ENCODE data around the gene AMMECR1L. TPM values are rescaled to one million over a fixed set of nuclear protein-coding genes. Genes with fewer than 3 reads are reported as not detected.
"Not testable (repeated sequence)": the region's sequence is repeated elsewhere in the genome, so short reads cannot be mapped to it uniquely, and the experiment has no call there.

The AMMECR1L gene
- total and polyA plus RNA-seq, 8 donors = 13.6 to 26.3 (median 24.5) TPM

- no peaks in the 10 kb centered on the region for H3K27me3 ChIP-seq
- H3K4me3 ChIP-seq = no peak overlapping the region
- no peak overlapping the region for H3K27ac ChIP-seq
- H3K36me3 ChIP-seq = no peaks in the 10 kb centered on the region
- peaks cover 0 to 12% of the 10 kb centered on the region in 2 donors for H3K4me1 ChIP-seq
- ATAC-seq = peak; percentile 78
- TF ChIP-seq CTCF (IDR thresholded peaks at IDR 0.05) = no peak
- peaks cover 0 to 25% of the 10 kb centered on the region in 2 donors for H3K9me3 ChIP-seq
- no peak for DNase-seq
- intact Hi-C loops (cut with DNase I) = no loop called here
Measured at GRCh38 chr2:127826047-127826446, 59.7 kb downstream of the AMMECR1L start.

- intact Hi-C loops (cut with DNase I) = no loop called here
- no peak for ATAC-seq
- Histone ChIP-seq H3K27ac (no peak overlapping the region), H3K4me3 (no peak overlapping the region), H3K4me1 (no peaks in the 10 kb centered on the region), H3K9me3 (peaks cover 0 to 34% of the 10 kb centered on the region in 2 donors), H3K27me3 (no peaks in the 10 kb centered on the region), H3K36me3 (no peaks in the 10 kb centered on the region)
- TF ChIP-seq CTCF (IDR thresholded peaks at IDR 0.05) = no peak
- no peak for DNase-seq
Measured at GRCh38 chr2:127820080-127820668, 65.6 kb downstream of the AMMECR1L start.

GRCh38 chr2:127818794-127819425 is 66.8 kb downstream of the AMMECR1L start:
- intact Hi-C loops (cut with DNase I) = no loop called here
- Histone ChIP-seq H3K27me3 (no peaks in the 10 kb centered on the region), H3K4me1 (no peaks in the 10 kb centered on the region)

GRCh38 chr2:127818241-127818640 is 67.5 kb downstream of the AMMECR1L start:
- DNase-seq (no peak), ATAC-seq (no peak)
- Histone ChIP-seq H3K27me3 (no peaks in the 10 kb centered on the region), H3K4me3 (no peak overlapping the region), H3K27ac (no peak overlapping the region), H3K36me3 (no peaks in the 10 kb centered on the region), H3K4me1 (no peaks in the 10 kb centered on the region), H3K9me3 (peaks cover 0 to 34% of the 10 kb centered on the region in 2 donors)
- TF ChIP-seq CTCF (IDR thresholded peaks at IDR 0.05) = no peak
- intact Hi-C loops (cut with DNase I) = no loop called here

More at GRCh38 chr2:127818794-127819425, 66.8 kb downstream of the AMMECR1L start:
- DNase-seq = no peak
- no peak for ATAC-seq
- Histone ChIP-seq H3K27ac (no peak overlapping the region), H3K4me3 (no peak overlapping the region), H3K9me3 (peaks cover 0 to 34% of the 10 kb centered on the region in 2 donors), H3K36me3 (no peaks in the 10 kb centered on the region)
- no peak for TF ChIP-seq CTCF (IDR thresholded peaks at IDR 0.05)

GRCh38 chr2:127814677-127815076 is 71.1 kb downstream of the AMMECR1L start:
- no peak for ATAC-seq
- H3K27ac ChIP-seq = no peak overlapping the region
- H3K4me1 ChIP-seq = peaks cover 3 to 7% of the 10 kb centered on the region in 2 donors
- intact Hi-C loops (cut with DNase I) = no loop called here
- no peak overlapping the region for H3K4me3 ChIP-seq
- H3K36me3 ChIP-seq = no peaks in the 10 kb centered on the region
- no peak for TF ChIP-seq CTCF (IDR thresholded peaks at IDR 0.05)
- DNase-seq = no peak
- H3K9me3 ChIP-seq = peaks cover 0 to 10% of the 10 kb centered on the region in 2 donors
- no peaks in the 10 kb centered on the region for H3K27me3 ChIP-seq

GRCh38 chr2:127812441-127812840 is 73.3 kb downstream of the AMMECR1L start:
- H3K36me3 ChIP-seq; ATAC-seq; DNase-seq; H3K4me3 ChIP-seq; H3K27me3 ChIP-seq; H3K27ac ChIP-seq; intact Hi-C loops (cut with DNase I); H3K9me3 ChIP-seq: not testable (repeated sequence)
- H3K4me1 ChIP-seq = peaks cover 10 to 29% of the 10 kb centered on the region in 2 donors
